Caco-2 (cell line): ENCODE results near the gene FZD2. TPM values are rescaled to one million over a fixed set of nuclear protein-coding genes. Genes with fewer than 3 reads are reported as not detected.

ENCODE experiments used
- BruUV-seq: library from RNA; stranded (reverse); fragments of 400-500 nt; replicated peaks from 2 replicates; lab custom pipeline; 2021; lab: Mats Ljungman, UMichigan
- CTCF ChIA-PET: fragments of 300-600 bp; sonication (Branson Sonifier 250); formaldehyde crosslinking; loops from one replicate; lab custom pipeline; 2022; ENCODE audit warnings: antibody characterized with exemption; lab: Charles Lee
- POLR2A ChIA-PET: fragments of 300-600 bp; sonication (Branson Sonifier 250); formaldehyde crosslinking; loops from one replicate; lab custom pipeline; 2022; ENCODE audit warnings: antibody characterized with exemption; lab: Charles Lee
- DNase-seq, 2 experiments: peaks; one replicate each; pipeline versions ENCODE4 v3.0.0 to v3.0.0-alpha.2; 2020 to 2022
- H3K27me3 ChIP-seq: replicated peaks from 2 replicates; pipeline ENCODE4 v1.6.0; 2011; ENCODE audit warnings: low read length; ENCODE audit not compliant: control insufficient read depth, insufficient read depth
- H3K36me3 ChIP-seq: 2 replicates; pipeline ENCODE4 v1.5.1; 2011; ENCODE audit warnings: low read length; ENCODE audit not compliant: control insufficient read depth, insufficient read depth
- H3K4me1 ChIP-seq: fragments of 250-450 bp; sonication (Bioruptor Pico); 2 replicates; pipeline ENCODE4 v1.5.1; 2020; ENCODE audit warnings: mild to moderate bottlenecking
- H3K4me3 ChIP-seq: 2 replicates; pipeline ENCODE4 v1.5.1; 2011; ENCODE audit warnings: low read depth, mild to moderate bottlenecking, control low read depth, low read length
- H3K9me3 ChIP-seq: fragments of 250-450 bp; sonication (Bioruptor Pico); 2 replicates; pipeline ENCODE4 v1.5.1; 2020; ENCODE audit warnings: mild to moderate bottlenecking, moderate library complexity
- H3K27ac Mint-ChIP-seq: one replicate; pipeline ENCODE4 v1.8.0; 2022; ENCODE audit warnings: mixed read lengths; ENCODE audit not compliant: unreplicated experiment
- H3K27me3 Mint-ChIP-seq: one replicate; pipeline ENCODE4 v1.8.0; 2022; ENCODE audit warnings: mixed read lengths; ENCODE audit not compliant: insufficient read depth, unreplicated experiment
- H3K36me3 Mint-ChIP-seq: one replicate; pipeline ENCODE4 v1.8.0; 2022; ENCODE audit warnings: mild to moderate bottlenecking, mixed read lengths; ENCODE audit not compliant: insufficient read depth, unreplicated experiment
- H3K4me1 Mint-ChIP-seq: one replicate; pipeline ENCODE4 v1.8.0; 2022; ENCODE audit warnings: low read depth, mixed read lengths; ENCODE audit not compliant: unreplicated experiment
- H3K4me3 Mint-ChIP-seq: one replicate; pipeline ENCODE4 v1.8.0; 2022; ENCODE audit warnings: mild to moderate bottlenecking, moderate library complexity, mixed read lengths; ENCODE audit not compliant: unreplicated experiment
- H3K9me3 Mint-ChIP-seq: one replicate; pipeline ENCODE4 v1.8.0; 2022; ENCODE audit warnings: mixed read lengths; ENCODE audit not compliant: unreplicated experiment
- intact Hi-C: fragments of 100-400 bp; cut with micrococcal nuclease; formaldehyde crosslinking; loops from one replicate; pipeline ENCODE4 v1.10.0; 2022; ENCODE audit not compliant: unreplicated experiment
- total RNA-seq: library from RNA; stranded (reverse); gene quantifications from 2 replicates; pipeline ENCODE4 v1.2.3, GENCODE V29; 2022
- TF ChIP-seq, protein P1 (sequence below), 2 experiments: fragments of 200-600 bp in 1 of 2; IDR thresholded peaks; 1 replicate in 1 of 2; 2 replicates in 1 of 2; pipeline versions ENCODE4 v1.5.1 to v1.8.0; 2011 to 2022; ENCODE audit warnings: antibody characterized with exemption in 1 of 2, control low read depth in 1 of 2, inconsistent platforms in 1 of 2, low read depth in 1 of 2, low read length in 1 of 2, mild to moderate bottlenecking in 1 of 2, moderate library complexity in 1 of 2; ENCODE audit not compliant: insufficient read depth in 1 of 2, severe bottlenecking in 1 of 2, unreplicated experiment in 1 of 2

Gene FZD2
- total RNA-seq, 1 experiment from 2014 or later, result 39.5 TPM

- intact Hi-C loops, result no loop called here
- BruUV-seq, result no TSS peak
These were observed 8.7 kb upstream of the FZD2 start for GRCh38 chr17:44548376-44549230.

GRCh38 chr17:44549686-44550085 lies 7.6 kb upstream of the FZD2 start:
- H3K27ac Mint-ChIP-seq, result peak overlapping the region; percentile 28
- peaks cover 65% of the 10 kb centered on the region for H3K4me1 ChIP-seq

More at GRCh38 chr17:44548376-44549230, 8.7 kb upstream of the FZD2 start:
- ChIA-PET CTCF (interaction anchor here (0.7 kb wide), 1 partner anchor 83 kb away, joined by 4 read pairs; no protein-coding TSS in a partner anchor), POLR2A (no interaction called here)
- no peaks in the 10 kb centered on the region for H3K27me3 Mint-ChIP-seq
- no peaks in the 10 kb centered on the region for H3K9me3 ChIP-seq
- H3K4me3 Mint-ChIP-seq, result no peak overlapping the region
- H3K4me3 ChIP-seq, result no peak overlapping the region
- DNase-seq, result no peak
- H3K27ac Mint-ChIP-seq, result peak overlapping the region; percentile 28
- H3K36me3 Mint-ChIP-seq, result peaks cover 10% of the 10 kb centered on the region
- no peaks in the 10 kb centered on the region for H3K27me3 ChIP-seq
- no peaks in the 10 kb centered on the region for H3K9me3 Mint-ChIP-seq
- peaks cover 47% of the 10 kb centered on the region for H3K4me1 Mint-ChIP-seq
- peaks cover 74% of the 10 kb centered on the region for H3K4me1 ChIP-seq
- TF ChIP-seq, protein P1, sequence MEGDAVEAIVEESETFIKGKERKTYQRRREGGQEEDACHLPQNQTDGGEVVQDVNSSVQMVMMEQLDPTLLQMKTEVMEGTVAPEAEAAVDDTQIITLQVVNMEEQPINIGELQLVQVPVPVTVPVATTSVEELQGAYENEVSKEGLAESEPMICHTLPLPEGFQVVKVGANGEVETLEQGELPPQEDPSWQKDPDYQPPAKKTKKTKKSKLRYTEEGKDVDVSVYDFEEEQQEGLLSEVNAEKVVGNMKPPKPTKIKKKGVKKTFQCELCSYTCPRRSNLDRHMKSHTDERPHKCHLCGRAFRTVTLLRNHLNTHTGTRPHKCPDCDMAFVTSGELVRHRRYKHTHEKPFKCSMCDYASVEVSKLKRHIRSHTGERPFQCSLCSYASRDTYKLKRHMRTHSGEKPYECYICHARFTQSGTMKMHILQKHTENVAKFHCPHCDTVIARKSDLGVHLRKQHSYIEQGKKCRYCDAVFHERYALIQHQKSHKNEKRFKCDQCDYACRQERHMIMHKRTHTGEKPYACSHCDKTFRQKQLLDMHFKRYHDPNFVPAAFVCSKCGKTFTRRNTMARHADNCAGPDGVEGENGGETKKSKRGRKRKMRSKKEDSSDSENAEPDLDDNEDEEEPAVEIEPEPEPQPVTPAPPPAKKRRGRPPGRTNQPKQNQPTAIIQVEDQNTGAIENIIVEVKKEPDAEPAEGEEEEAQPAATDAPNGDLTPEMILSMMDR (IDR thresholded peaks at IDR 0.05; ENCODE audit: insufficient read depth in 1 of 2, low read depth in 1 of 2, low read length in 1 of 2, severe bottlenecking in 1 of 2, unreplicated experiment in 1 of 2), result no peak
- no peaks in the 10 kb centered on the region for H3K36me3 ChIP-seq

DNA sequence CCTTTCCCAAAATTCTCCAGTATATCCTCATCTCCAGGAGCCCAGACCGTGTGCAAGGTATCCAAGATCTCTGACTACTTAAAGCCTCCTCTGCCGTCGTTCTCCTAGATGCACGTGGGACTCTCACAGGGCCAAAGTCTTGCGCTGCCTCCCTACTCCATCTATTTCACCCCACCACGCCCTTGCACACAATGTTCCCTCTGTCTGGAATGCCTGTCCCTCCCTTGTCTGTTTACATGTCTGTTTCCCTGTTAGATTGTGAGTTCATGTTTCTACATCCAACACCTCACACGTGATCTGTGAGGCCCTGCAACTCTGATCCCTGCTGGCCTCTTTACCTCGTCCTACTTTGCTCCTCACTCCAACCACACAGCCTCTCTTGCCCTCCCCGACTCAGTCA lies 4.9 kb upstream of the FZD2 start:
- no peaks in the 10 kb centered on the region for H3K9me3 Mint-ChIP-seq
- no TSS peak for BruUV-seq
- Histone ChIP-seq H3K9me3 (no peaks in the 10 kb centered on the region), H3K4me1 (peaks cover 56% of the 10 kb centered on the region), H3K27me3 (no peaks in the 10 kb centered on the region), H3K36me3 (no peaks in the 10 kb centered on the region; the same call in 1 of the 2 replicates), H3K4me3 (no peak overlapping the region)
- H3K4me3 Mint-ChIP-seq, result peak overlapping the region; percentile 0
- H3K36me3 Mint-ChIP-seq, result peaks cover 10% of the 10 kb centered on the region
- peak; percentile 66 to 84 for DNase-seq
- TF ChIP-seq, protein P1 (IDR thresholded peaks at IDR 0.05; ENCODE audit: insufficient read depth in 1 of 2, low read depth in 1 of 2, low read length in 1 of 2, severe bottlenecking in 1 of 2, unreplicated experiment in 1 of 2), result no peak
- POLR2A ChIA-PET, result interaction anchor here (1.0 kb wide), 1 partner anchor 9 kb away, joined by 6 read pairs; no protein-coding TSS in a partner anchor
- peak overlapping the region; percentile 42 for H3K27ac Mint-ChIP-seq
- CTCF ChIA-PET, result interaction anchor here (0.5 to 1.0 kb wide), 2 partner anchors 9 to 20 kb away, joined by 4 to 5 read pairs; no protein-coding TSS in a partner anchor
- H3K27me3 Mint-ChIP-seq, result no peaks in the 10 kb centered on the region
- intact Hi-C loops, result loop anchor here (1.0 kb wide), 1 partner anchor 9 kb away; no protein-coding TSS in a partner anchor
- peaks cover 32% of the 10 kb centered on the region for H3K4me1 Mint-ChIP-seq

More at GRCh38 chr17:44549686-44550085, 7.6 kb upstream of the FZD2 start:
- H3K27me3 Mint-ChIP-seq, result no peaks in the 10 kb centered on the region
- no TSS peak for BruUV-seq
- POLR2A ChIA-PET, result no interaction called here
- no peaks in the 10 kb centered on the region for H3K27me3 ChIP-seq
- H3K4me3 ChIP-seq, result no peak overlapping the region
- H3K9me3 ChIP-seq, result no peaks in the 10 kb centered on the region
- H3K4me3 Mint-ChIP-seq, result no peak overlapping the region
- intact Hi-C loops, result no loop called here
- DNase-seq, result no peak
- TF ChIP-seq, protein P1 (IDR thresholded peaks at IDR 0.05; ENCODE audit: insufficient read depth in 1 of 2, low read depth in 1 of 2, low read length in 1 of 2, severe bottlenecking in 1 of 2, unreplicated experiment in 1 of 2), result no peak
- H3K36me3 Mint-ChIP-seq, result no peaks in the 10 kb centered on the region
- CTCF ChIA-PET, result no interaction called here
- no peaks in the 10 kb centered on the region for H3K9me3 Mint-ChIP-seq
- no peaks in the 10 kb centered on the region for H3K36me3 ChIP-seq
- peaks cover 36% of the 10 kb centered on the region for H3K4me1 Mint-ChIP-seq
